HG03469 (cell line): ENCODE results near the gene ZNF316.
"Not testable (repeated sequence)": the region's sequence is repeated elsewhere in the genome, so short reads cannot be mapped to it uniquely, and the experiment has no call there.

Experiments
- ATAC-seq: cut with Tn5 transposase; IDR thresholded peaks from one replicate; pipeline ENCODE4 v1.9.1; 2021; ENCODE audit warnings: mild to moderate bottlenecking, moderate library complexity, moderate number of reproducible peaks; ENCODE audit not compliant: unreplicated experiment

Gene ZNF316

DNA sequence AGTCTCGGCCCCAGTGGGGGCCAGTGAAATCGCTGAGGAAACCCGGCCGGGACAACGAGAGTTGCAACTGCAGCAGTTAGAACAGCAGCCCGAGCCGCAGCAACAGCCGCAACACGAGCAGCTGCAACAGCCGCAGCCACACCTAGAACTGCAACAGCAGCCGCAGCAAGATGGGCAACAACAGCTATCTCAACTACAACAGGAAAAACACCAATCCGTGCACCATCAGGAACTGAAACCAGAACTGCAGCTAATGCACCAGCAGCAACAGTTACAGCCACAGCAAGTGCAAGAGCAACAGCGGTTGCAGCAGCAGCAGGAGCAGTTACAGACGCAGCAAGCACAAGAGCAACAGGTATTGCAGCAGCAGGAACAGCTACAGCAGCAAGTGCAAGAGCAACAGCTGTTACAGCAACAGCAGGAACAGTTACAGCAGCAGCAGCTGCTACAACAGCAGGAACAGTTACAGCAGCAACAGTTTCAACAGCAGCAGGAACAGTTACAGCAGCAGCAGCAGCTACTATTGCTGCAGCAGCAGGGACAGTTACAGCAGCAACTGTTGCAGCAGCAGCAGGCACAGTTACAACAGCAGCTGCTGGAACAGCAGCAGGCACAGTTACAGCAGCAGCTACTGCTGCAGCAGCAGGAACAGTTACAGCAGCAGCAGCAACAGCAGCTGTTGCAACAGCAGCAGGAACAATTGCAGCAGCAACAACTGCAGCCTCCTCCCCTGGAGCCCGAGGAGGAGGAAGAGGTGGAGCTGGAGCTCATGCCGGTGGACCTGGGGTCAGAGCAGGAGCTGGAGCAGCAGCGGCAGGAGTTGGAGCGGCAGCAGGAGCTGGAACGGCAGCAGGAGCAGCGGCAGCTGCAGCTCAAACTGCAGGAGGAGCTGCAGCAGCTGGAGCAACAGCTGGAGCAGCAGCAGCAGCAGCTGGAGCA is 15.7 kb upstream of the ZNF316 start:
- ATAC-seq = no peak

DNA sequence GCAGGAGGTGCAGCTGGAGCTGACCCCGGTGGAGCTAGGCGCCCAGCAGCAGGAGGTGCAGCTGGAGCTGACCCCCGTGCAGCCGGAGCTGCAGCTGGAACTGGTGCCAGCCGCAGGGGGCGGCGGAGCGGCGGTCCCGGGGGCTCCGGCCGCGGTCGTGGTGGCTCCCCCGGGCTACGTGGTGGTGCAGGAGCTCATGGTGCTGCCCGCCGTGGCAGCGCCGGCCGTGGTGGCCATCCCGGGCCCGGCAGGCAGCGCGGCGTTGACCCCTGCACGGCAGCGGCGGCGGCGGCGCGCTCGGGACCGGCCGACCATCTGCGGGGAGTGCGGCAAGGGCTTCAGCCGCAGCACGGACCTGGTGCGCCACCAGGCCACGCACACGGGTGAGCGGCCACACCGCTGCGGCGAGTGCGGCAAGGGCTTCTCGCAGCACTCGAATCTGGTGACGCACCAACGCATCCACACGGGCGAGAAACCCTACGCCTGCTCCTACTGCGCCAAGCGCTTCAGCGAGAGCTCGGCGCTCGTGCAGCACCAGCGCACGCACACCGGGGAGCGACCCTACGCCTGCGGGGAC is 14.9 kb upstream of the ZNF316 start:
- no peak for ATAC-seq

DNA sequence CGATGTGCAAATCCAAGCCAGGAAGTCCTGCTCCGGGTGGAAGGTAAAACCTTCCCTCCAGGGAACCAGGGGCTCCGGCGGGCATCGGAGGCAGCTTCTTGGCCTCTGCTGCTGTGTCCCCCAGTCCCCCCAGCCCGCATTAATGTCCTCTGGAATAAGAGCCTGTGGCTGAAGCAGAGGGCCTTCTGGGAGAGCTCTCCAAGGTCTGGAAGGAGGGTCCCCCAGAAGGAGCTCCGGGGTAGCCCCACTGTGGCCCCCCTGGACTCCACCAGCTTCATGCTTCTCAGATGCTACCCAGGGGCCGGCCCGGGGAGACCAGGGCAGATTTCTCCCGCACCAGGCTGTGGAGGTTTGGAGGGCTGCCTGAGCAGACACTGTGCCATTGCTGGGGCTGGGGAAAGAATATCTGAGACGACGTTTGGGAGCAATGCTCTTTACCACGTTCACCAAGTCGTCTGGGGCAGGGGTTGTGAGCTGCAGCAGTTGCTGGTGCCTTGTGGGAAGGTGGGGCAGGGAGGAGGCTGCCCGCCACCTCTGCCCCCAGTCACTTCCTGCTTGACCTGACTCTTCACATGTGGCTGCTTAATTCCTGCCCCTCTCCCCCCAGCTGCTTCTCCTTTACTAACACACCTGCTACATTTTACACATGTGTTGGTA is 13.4 kb upstream of the ZNF316 start:
- ATAC-seq = no peak

DNA sequence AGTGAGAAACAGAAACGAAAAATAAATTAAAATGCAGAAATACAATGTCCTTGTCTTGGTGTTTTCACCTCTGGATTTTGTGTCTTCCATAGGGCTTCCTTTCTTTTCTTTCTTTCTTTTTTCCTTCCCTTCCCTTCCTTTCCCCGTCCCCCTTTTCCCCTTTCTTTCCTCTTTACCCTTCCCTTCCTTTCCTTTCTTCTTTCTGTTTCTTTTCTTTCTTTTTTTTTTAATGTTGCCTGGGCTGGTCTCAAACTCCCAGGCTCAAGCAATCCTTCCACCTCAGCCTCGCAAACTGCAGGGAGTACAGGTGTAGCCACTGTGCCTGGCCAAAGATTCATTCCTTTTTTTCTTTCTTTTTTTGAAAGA is 12.9 kb upstream of the ZNF316 start:
- ATAC-seq = no peak

DNA sequence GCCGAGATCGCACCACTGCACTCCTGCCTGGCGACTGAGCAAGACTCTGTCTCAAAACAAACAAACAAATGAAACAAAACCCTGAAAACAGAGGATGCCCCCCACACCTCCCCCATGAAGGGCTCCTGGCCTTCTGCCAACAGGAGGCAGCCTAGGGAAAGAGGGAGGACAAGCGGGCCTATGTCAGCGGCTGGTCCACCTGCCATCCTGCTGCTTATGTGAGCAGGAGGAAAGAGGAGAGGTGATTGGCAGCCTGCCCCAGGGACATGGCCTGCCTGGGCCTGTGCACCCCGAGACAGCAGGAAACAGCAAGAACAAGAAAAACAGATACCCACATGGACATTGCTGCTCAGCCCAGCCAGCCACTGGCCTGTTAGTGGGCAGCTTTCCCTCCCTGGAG is 9.1 kb upstream of the ZNF316 start:
- ATAC-seq = no peak

DNA sequence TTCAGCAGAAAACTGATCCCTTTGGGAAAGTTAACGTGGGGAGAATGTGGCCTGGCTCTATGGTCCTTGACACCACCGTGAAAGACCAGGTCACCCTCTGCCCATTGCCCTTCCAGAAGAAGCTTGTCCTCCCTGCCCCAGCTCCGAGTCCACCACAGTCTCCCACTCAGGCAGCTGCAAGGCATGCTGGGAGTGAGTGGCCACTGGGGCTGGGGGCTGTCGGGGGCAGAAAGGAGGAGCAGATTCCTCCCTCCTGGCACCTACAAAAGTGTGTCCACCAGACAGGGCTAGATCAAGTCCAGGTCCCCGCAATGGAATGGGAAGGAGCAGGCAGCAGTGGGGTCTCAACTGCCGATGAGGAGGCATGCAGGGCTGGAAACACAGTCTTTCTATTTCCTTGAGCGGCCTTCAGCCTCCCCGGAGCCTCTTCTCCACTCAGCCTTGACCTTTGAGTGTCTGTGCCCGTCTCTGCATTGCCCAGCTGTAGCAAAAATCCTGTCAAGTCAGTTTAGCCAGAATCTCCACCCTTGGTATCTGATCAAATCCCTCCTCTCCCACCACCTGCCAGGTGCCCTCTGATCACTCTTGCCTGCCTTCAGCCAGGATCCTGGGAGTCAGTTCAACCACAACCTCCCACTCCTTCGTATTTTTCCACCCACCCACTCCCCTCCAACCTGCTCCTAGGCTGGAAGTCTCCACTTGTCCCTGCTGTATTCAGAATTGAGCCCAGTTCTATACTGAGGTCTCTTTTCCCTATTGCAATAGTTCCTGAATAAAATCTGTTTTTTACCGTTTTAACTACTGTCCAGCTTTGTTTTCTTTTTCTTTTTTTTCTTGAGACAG is 6.9 kb upstream of the ZNF316 start:
- ATAC-seq = no peak

DNA sequence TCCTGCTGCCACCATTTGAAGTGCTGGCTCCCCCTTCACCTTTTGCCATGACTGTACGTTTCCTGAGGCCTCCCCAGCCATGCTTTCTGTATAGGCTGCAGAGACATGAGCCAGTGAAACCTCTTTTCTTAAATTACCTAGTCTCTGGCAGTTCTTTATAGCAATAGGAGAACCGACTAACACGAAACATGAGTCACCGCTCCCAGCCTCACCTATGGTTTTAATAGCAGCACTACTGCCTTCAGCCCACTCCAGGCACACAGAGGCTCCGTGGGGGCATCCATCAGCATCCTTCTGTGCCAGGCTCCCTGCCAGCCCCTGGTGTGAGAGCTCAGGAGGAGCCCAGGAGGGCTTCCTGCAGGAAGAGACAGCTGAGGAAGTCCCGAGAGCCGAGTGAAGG is 5.5 kb upstream of the ZNF316 start:
- ATAC-seq = no peak

DNA sequence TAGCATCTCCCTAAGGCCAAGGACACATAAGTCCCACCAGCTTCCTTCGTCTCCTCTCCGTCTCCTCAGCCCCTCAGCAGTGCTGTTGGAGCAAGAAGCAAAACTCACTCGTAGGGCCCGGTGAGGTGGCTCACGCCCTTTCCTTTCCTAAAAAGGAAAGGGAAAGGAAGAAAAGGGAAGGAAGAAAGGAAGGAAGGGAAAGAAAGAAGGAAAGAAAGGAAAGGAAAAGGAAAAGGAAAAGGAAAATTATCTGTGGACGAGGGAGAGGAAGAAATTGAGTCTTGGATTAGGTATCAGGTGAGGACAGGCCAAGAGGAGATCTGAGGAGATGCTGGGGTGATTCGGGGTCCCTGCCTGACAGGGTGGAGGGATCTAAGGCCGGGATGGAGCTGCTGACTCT is 3.1 kb upstream of the ZNF316 start:
- no peak for ATAC-seq

DNA sequence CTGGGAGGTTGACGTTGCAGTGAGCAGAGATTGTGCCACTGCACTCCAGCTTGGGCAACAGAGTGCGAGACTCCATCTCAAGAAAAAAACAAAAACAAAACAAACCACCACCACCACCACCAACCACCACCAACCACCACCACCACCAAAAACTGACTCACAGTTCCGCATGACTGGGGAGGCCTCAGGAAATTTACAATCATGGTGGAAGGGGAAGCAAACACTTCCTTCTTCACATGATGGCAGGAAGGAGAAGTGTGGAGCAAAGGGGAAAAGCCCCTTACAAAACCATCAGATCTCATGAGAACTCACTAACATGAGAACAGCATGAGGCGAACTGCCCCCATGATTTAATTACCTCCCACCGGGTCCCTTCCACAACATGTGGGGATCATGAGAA is 2.1 kb upstream of the ZNF316 start:
- not testable (repeated sequence) for ATAC-seq

DNA sequence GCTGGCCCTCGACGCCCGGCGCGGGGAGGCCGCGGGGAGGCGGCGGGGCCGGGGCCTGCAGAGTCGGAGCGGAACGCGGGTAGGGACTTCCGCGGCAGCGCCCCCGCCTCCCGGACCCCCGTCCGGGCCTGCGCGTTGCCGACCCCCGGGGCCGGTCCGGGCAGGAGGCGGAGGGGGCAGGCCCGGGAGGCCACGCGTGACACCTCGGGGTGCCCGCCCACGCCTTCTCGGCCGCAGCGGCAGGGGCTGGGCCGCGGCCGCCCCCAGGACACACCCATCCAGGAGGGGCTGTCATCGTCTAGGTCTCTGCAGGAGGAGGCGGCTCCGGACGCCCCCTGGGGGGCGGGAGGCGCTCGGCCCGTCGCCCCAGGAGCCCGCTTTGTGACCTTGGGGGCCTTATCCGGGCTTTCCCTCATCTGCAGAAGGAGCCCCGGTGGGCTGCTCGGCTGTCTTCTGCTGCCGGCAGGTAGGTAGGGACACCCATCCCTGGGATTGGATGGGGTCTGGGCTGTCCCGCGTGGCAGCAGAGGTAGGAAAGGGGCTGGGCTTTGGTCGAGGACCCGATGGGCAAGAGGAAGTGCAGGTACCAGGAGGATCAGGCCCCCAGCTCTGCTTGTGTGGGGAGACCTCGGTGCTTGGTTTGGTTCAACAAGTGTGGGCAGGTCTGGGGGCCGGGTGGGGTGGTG is 569 bp downstream of the ZNF316 start:
- peak; percentile 59 for ATAC-seq

DNA sequence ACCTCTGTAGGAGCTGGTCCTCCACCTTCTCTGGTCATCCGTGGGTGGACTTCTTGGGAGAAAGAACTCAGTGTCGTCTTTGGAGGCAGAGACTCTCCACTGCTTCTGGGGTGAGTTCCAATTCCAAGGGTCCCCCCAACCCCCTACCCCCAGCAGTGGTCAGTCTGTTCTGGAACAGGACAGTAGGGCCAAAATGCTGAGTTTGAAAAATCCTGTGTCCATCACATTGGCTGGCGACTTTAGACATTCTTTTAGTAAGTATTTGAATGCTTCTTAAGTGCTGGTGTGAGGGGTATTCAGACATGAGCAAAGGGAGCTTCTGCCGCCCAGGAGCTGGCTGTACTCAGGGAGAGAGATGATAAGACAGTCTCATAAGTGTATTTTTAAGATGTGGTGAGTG is 1.9 kb downstream of the ZNF316 start:
- ATAC-seq = no peak

DNA sequence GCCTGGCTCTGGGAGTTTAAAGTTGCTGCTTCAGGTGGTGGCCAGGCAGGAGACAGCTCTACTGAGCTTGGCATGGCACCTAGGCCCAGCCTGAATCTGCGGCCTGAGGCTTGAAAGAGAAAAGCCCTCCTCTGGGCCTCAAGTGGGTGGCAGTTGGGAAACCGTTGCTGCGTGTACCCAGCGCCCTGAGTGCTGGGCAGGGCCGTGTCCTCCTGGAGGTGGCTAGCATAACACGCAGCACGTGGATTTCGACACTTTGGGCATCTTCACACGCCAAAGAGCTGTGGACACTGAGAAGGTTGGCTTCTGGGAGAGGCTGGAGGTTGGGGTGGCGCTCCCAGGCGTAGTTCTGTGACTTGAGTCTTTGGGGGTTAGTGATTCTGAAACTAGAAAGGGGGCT is 2.5 kb downstream of the ZNF316 start:
- no peak for ATAC-seq

DNA sequence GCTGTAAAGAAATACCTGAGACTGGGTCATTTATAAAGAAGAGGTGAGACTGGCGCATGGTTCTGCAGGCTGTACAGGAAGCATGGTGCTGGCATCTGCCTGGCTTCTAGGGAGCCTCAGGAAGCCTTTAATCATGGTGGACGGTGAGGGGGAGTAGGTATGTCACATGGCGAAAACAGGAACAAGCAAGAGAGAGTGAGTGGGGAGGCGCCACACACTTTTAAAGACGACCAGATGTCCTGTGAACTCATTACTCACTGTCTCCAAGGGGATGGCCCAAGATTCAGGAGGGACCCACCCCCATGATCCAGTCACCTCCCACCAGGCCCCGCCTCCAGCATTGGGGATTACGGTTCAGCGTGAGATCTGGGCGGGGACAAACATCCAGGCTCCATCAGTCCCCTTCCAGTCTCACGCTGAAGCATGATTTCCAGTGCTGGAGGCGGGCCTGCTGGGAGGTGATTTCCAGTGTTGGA is 3.2 kb downstream of the ZNF316 start:
- ATAC-seq = no peak

DNA sequence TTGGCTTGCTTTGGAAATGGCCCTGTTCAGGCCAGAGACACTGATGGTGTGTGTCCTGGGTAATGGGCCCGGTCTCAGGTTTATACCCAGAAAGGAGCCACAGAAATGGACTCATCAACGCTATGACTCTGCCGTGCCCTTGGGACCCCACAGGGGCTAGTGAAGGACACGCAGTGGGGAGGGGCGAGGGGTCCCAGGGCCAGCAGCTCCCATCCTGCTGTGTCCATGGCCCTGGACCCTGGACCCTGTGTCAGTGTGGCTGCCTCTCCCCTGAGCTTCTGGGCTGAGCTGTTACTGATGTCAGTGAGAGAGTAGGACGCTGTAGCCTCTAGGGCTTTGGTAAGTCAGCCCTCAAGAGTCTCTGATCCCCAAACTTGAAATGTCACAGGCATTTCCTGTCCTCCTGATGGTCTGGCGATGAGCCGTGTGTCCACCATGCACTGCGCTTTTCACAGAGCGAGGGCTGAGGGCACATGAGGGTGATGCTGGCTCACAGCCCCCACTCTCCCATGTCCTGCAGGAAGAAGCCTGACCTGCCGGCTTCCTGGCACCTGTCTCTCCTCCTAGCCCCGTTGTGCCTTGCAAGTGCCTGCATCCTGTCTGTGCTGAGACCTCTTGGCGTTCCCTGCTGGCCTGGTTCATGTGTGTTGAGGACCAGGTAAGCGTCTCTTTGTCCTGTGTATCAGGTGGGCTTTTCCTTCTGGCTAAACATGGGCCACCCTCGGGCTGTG is 4.4 kb downstream of the ZNF316 start:
- ATAC-seq = no peak

DNA sequence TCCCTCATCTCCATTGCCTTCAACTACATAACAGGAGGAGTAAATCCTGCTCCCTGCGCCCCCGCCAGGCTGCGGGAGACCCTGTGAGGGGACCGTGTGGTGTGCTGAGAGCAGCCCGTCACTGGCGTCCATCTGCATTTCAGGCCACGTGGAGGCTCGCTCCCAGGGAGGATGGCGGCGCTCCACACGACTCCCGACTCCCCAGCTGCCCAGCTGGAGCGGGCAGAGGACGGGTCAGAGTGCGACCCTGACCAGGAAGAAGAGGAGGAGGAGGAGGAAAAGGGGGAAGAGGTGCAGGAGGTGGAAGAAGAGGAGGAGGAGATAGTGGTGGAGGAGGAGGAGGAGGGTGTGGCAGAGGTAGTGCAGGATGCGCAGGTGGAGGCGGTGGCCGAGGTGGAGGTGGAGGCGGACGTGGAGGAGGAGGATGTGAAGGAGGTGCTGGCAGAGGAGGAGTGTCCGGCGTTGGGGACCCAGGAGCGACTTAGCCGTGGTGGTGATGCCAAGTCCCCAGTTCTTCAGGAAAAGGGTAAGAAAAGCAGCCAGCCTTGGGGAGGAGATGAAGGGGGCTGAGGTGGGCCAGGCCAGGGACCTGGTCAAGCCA is 5.2 kb downstream of the ZNF316 start:
- no peak for ATAC-seq

DNA sequence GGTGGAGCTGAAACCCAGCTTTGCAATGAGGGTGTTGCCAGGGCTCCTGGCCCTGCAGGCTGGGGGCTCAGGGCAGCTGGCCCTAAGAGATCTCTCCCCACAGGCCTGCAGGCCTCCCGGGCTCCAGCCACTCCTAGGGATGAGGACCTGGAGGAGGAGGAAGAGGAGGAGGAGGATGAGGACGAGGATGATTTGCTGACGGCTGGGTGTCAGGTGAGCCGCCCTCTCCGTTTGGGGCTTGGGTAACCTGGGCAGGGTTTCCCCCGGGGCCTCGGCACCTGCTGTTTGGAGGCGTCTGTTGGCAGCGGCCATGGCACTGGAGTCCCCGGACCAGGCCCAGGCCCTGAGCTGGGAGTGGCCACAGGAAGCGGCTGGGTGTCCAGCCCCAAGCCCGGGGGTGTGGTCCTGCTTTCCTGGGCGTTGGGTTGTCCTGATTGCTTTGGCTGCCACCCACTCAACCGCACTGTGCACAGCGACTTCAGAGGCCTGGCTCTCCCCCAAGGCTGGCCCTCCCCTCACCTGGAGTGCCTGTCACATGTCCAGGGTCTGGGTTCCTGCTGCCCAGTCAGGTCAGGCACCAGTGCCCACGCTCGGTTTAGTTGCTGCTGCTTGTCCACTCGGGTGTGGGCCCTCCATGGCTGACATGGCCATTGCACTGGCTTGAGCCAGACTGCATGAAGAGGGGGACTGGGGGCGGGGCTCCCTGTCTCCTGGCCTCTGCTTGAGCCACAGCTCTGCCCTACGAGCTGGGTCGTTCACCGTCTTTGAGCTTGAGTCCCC is 5.9 kb downstream of the ZNF316 start:
- ATAC-seq = no peak

DNA sequence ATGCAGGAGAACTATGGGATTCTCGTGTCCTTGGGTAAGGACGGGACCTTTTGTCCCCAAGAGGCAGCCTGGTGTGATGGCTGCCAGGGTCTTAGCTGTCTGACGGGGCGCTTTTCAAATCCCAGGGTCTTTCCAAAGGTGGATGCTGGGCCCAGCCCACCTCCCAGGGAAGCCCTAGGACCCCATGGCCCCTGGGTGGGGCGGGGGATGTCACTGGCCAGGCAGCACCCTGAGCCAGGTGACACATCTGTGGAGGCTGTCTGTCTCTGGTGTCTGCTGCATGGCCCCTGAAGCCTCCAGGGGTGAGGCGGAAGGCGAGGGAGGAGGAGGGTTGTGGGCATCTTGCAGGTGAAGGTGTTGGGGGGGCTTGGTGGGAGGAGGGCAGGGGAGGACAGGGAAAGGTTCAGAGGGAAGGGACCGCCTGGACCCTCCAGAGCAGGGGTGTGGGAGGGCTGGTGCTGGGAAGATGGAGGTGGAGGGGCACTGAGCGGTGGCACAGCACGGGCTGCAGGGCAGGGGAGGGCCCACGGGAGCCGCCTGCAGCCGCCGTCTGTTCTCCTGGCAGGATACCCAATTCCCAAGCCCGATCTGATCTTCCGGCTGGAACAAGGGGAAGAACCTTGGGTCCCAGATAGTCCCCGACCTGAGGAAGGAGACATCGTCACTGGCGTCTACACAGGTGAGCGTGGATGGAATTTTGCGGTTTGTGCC is 7.0 kb downstream of the ZNF316 start:
- ATAC-seq = no peak

DNA sequence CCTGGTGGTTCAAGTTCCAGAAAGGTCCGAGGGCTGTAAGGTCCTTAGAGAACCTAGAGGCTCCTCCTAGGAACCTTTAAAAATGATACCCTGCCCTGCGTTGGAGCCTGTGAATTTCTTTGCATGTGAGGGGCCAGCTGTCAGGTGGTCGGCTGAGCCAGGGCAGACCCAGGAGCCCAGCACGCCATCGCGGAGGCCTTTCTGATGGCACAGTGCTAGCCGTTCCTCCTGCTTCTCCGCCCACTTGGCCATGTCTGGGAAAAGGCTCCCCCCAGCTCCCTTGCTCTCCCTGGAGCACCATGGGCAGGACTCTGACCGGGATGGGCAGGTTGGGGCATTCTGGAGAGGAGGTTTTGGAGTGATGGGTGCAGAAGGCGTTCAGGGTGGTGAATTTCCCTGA is 7.6 kb downstream of the ZNF316 start:
- ATAC-seq = no peak
